Anterior cingulate cortex (tissue), 58 donors: Measurements from ENCODE around the gene ARMH3.

Source experiments
- DNase-seq, 58 donors: peaks; one replicate each; lab custom pipeline; 2025; lab: John Stamatoyannopoulos, UW

The ARMH3 gene

GRCh38 chr10:102055647-102056419 is at the start of gene ARMH3:
Gene ARMH3, minus strand, starts transcription at chr10:102056173. Its CDS starts 16,059 bp downstream, at chr10:102040114.
- peak; percentile 56 to 97 (median 93) for DNase-seq

GRCh38 chr10:102102421-102102820 is 46.4 kb upstream of the ARMH3 start:
- no peak for DNase-seq

GRCh38 chr10:102101152-102101551 is 45.2 kb upstream of the ARMH3 start:
- no peak for DNase-seq

- DNase-seq = no peak
These were observed 40.5 kb upstream of the ARMH3 start for GRCh38 chr10:102096449-102096848.

- no peak for DNase-seq
These were observed 34.8 kb upstream of the ARMH3 start for GRCh38 chr10:102090772-102091171.

GRCh38 chr10:102086196-102086595 is 30.2 kb upstream of the ARMH3 start:
- DNase-seq = no peak

GRCh38 chr10:102085336-102085735 is 29.4 kb upstream of the ARMH3 start:
- DNase-seq = no peak

- no peak for DNase-seq
These were observed 27.6 kb upstream of the ARMH3 start for GRCh38 chr10:102083541-102083940.

GRCh38 chr10:102072673-102073527 is 16.9 kb upstream of the ARMH3 start:
- peak in 55 of 58 donors; percentile 1 to 85 (median 56) for DNase-seq

- DNase-seq = no peak
These were observed 13.1 kb upstream of the ARMH3 start for GRCh38 chr10:102069071-102069470.

GRCh38 chr10:102068216-102068615 is 12.2 kb upstream of the ARMH3 start:
- DNase-seq = no peak

GRCh38 chr10:102067091-102067916 is 11.3 kb upstream of the ARMH3 start:
- no peak for DNase-seq

- DNase-seq = no peak
These were observed 10.6 kb upstream of the ARMH3 start for GRCh38 chr10:102066399-102067088.

- peak in 9 of 58 donors; percentile 14 to 53 (median 40) for DNase-seq
These were observed 9.8 kb upstream of the ARMH3 start for GRCh38 chr10:102065561-102066398.

GRCh38 chr10:102064868-102065560 is 9.0 kb upstream of the ARMH3 start, which contains the start of gene HPS6:
Gene HPS6, plus strand, starts transcription at chr10:102065349. Its CDS starts 126 bp downstream, at chr10:102065475.
- peak; percentile 11 to 85 (median 72) for DNase-seq

GRCh38 chr10:102064503-102064867 is 8.5 kb upstream of the ARMH3 start:
- no peak for DNase-seq

- no peak for DNase-seq
These were observed 4.0 kb upstream of the ARMH3 start for GRCh38 chr10:102059987-102060386.
